HG03175 (cell line): ENCODE measurements around the gene DGKE.

Source experiments
- ATAC-seq: cut with Tn5 transposase; IDR thresholded peaks from one replicate; pipeline ENCODE4 v1.9.1; 2021; ENCODE audit warnings: mild to moderate bottlenecking, moderate library complexity; ENCODE audit not compliant: unreplicated experiment

DGKE gene

GRCh38 chr17:56913000-56913311 is 79.0 kb downstream of the DGKE start:
- no peak for ATAC-seq

DNA sequence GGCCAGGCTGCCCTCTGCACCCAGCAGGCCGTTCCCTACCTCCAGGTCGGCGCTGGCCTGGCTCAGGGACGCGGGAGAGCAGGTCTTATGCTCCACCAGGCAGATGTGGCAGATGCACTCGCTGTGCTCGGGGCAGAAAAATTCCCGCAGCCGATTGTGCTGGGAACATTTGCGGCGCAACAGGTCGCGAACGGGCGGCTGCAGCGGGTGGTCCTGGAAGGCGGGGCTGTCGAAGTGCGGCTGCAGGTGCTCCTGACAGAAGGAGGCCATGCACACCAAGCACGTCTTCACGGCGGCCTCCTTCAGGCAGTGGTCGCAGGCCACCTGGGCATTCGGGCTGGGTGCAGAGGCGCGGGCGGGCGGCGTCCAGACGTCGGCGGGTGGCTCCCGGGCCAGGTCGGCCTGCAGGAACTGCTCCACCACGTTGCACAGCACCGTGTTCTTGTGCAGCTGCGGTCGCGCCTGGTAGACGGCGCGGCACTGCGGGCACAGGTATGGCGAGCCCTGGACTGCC is 79.5 kb downstream of the DGKE start:
- peak; percentile 48 for ATAC-seq

DNA sequence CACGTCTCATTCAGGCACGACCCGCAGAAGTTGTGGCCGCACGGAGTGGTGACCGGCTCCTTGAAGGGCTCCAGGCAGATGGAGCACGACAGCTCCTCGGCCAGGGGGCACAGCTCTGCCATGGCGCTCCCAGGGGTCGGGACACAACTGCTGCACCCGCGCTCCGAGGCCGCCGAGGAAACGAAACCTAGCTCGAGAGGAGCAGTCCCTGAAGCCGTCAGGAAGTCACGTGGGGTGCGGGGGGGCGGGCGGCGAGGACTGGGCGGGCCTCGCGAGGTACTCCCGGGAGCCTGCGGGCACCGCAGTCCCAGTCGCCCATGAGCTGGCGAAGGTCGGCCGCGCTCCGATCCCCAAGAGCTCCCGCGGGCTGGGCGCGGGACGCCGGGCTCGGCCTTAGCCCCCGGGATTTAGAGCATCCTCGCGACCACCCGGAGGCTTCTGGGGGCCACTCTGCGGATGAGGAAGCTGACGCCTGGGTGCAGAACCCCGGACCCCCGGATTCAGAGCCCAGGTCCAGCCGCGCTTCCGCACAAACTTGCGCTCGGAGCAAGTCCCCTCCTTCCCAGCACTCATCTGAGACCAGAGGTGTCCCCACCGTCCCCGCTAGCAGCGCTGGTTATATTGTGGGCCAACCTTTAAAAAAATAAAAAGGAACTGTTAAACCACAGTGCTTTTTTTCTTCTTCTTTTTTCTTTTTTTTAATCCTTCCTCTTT is 80.1 kb downstream of the DGKE start, which contains the start of gene TRIM25:
TSS of gene TRIM25 (minus strand) at position 183 of the 714 bp plus-strand sequence. CDS start at position 122, 61 bp downstream.
- peak; percentile 75 for ATAC-seq

- ATAC-seq, result no peak
Measured at GRCh38 chr17:56914581-56915273, 80.8 kb downstream of the DGKE start.

GRCh38 chr17:56917559-56918296 is 83.8 kb downstream of the DGKE start:
- no peak for ATAC-seq

DNA sequence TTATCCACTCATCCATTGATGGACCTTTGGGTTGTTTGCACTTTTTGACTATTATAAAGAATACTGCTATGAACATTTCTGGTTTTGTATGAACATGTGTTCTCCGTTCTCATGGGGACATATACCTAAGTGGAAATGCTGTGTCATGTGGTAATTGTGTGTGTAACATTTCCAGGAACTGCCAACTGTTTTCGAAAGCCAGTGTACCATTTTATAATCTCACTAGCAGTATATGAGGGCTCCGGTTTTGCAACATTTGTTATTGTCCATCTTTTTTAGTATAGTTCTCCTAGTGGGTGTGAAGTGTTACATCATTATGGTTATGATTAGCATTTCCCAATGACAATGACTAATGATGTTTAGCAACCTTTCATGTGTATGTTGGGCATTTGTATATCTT is 85.0 kb downstream of the DGKE start:
- no peak for ATAC-seq
